ENCODE data around the gene ANKRD11. TPM values are rescaled to one million over a fixed set of nuclear protein-coding genes. Genes with fewer than 3 reads are reported as not detected.

ANKRD11 gene
- total RNA-seq, 1 donor from 2014 or later, result 63.8 TPM

GRCh38 chr16:89400740-89401139 lies 89.6 kb downstream of the ANKRD11 start:
- no peak for DNase-seq

GRCh38 chr16:89398924-89399323 lies 91.4 kb downstream of the ANKRD11 start:
- intact Hi-C loops (cut with micrococcal nuclease), result no loop called here
- Histone ChIP-seq H3K9me3 (replicated peaks) (no peaks in the 10 kb centered on the region), H3K4me1 (peaks cover 54% of the 10 kb centered on the region), H3K27me3 (ENCODE audit: low read depth) (no peaks in the 10 kb centered on the region), H3K36me3 (no peaks in the 10 kb centered on the region), H3K27ac (replicated peaks) (no peak overlapping the region), H3K4me3 (no peak overlapping the region)
- no peak for DNase-seq
- TF ChIP-seq CTCF (IDR thresholded peaks at IDR 0.05; ENCODE audit: borderline replicate concordance), result no peak

More at GRCh38 chr16:89400740-89401139, 89.6 kb downstream of the ANKRD11 start:
- no peak for TF ChIP-seq CTCF (IDR thresholded peaks at IDR 0.05; ENCODE audit: borderline replicate concordance)
- Histone ChIP-seq H3K27me3 (ENCODE audit: low read depth) (no peaks in the 10 kb centered on the region), H3K36me3 (no peaks in the 10 kb centered on the region), H3K9me3 (replicated peaks) (no peaks in the 10 kb centered on the region), H3K4me1 (peaks cover 54% of the 10 kb centered on the region), H3K27ac (replicated peaks) (no peak overlapping the region), H3K4me3 (no peak overlapping the region)
- intact Hi-C loops (cut with micrococcal nuclease), result no loop called here

- no peaks in the 10 kb centered on the region for H3K27me3 ChIP-seq (ENCODE audit: low read depth)
- H3K27ac ChIP-seq (replicated peaks), result no peak overlapping the region
- DNase-seq, result no peak
- H3K4me1 ChIP-seq, result peaks cover 56% of the 10 kb centered on the region
- TF ChIP-seq CTCF (IDR thresholded peaks at IDR 0.05; ENCODE audit: borderline replicate concordance), result no peak
- no peaks in the 10 kb centered on the region for H3K36me3 ChIP-seq
- intact Hi-C loops (cut with micrococcal nuclease), result no loop called here
- H3K4me3 ChIP-seq, result no peak overlapping the region
- H3K9me3 ChIP-seq (replicated peaks), result no peaks in the 10 kb centered on the region
Observed at GRCh38 chr16:89397331-89397861, 93.0 kb downstream of the ANKRD11 start.

- Histone ChIP-seq H3K27ac (replicated peaks) (peak overlapping the region; percentile 84), H3K4me3 (no peak overlapping the region), H3K4me1 (peaks cover 64% of the 10 kb centered on the region), H3K9me3 (replicated peaks) (no peaks in the 10 kb centered on the region), H3K36me3 (no peaks in the 10 kb centered on the region), H3K27me3 (ENCODE audit: low read depth) (no peaks in the 10 kb centered on the region)
- intact Hi-C loops (cut with micrococcal nuclease), result no loop called here
- TF ChIP-seq CTCF (IDR thresholded peaks at IDR 0.05; ENCODE audit: borderline replicate concordance), result no peak
- no peak for DNase-seq
Observed at GRCh38 chr16:89396156-89396555, 94.2 kb downstream of the ANKRD11 start.

- H3K27ac ChIP-seq (replicated peaks), result peak overlapping the region; percentile 84
- H3K27me3 ChIP-seq (ENCODE audit: low read depth), result no peaks in the 10 kb centered on the region
- DNase-seq, result peak; percentile 87
- H3K4me1 ChIP-seq, result peaks cover 63% of the 10 kb centered on the region
- intact Hi-C loops (cut with micrococcal nuclease), result no loop called here
- no peaks in the 10 kb centered on the region for H3K9me3 ChIP-seq (replicated peaks)
- no peak for TF ChIP-seq CTCF (IDR thresholded peaks at IDR 0.05; ENCODE audit: borderline replicate concordance)
- H3K4me3 ChIP-seq, result peak overlapping the region; percentile 24
- H3K36me3 ChIP-seq, result no peaks in the 10 kb centered on the region
Observed at GRCh38 chr16:89395150-89396142, 94.9 kb downstream of the ANKRD11 start.
